ENCODE data around the gene SGPP2. TPM values are rescaled to one million over a fixed set of nuclear protein-coding genes. Genes with fewer than 3 reads are reported as not detected.

Gene SGPP2
- total and polyA plus RNA-seq, 10 donors, result 0.13 to 3.1 (median 1.9) TPM

GRCh38 chr2:222452422-222452950, 28.1 kb downstream of the SGPP2 start:
- H3K36me3 ChIP-seq, result no peaks in the 10 kb centered on the region
- intact Hi-C loops (cut with DNase I; ENCODE audit: low total_unique reads), result no loop called here
- H3K4me3 ChIP-seq, result no peak overlapping the region
- H3K4me1 ChIP-seq, result peaks cover 0 to 22% (median 6%) of the 10 kb centered on the region in 6 donors
- H3K9me3 ChIP-seq, result no peaks in the 10 kb centered on the region
- DNase-seq, result no peak
- no peak overlapping the region for H3K27ac ChIP-seq
- TF ChIP-seq POLR2A (IDR thresholded peaks at IDR 0.05) (no peak), POLR2AphosphoS5 (IDR thresholded peaks at IDR 0.05) (no peak)
- TF ChIP-seq, protein P1, sequence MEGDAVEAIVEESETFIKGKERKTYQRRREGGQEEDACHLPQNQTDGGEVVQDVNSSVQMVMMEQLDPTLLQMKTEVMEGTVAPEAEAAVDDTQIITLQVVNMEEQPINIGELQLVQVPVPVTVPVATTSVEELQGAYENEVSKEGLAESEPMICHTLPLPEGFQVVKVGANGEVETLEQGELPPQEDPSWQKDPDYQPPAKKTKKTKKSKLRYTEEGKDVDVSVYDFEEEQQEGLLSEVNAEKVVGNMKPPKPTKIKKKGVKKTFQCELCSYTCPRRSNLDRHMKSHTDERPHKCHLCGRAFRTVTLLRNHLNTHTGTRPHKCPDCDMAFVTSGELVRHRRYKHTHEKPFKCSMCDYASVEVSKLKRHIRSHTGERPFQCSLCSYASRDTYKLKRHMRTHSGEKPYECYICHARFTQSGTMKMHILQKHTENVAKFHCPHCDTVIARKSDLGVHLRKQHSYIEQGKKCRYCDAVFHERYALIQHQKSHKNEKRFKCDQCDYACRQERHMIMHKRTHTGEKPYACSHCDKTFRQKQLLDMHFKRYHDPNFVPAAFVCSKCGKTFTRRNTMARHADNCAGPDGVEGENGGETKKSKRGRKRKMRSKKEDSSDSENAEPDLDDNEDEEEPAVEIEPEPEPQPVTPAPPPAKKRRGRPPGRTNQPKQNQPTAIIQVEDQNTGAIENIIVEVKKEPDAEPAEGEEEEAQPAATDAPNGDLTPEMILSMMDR (IDR thresholded peaks at IDR 0.05 in 8 of 11, conservative IDR thresholded peaks at IDR 0.05 in 3 of 11), result no peak
- H3K27me3 ChIP-seq (replicated peaks in 1 of 7), result no peaks in the 10 kb centered on the region
- 67 to 86% (median 79%) methylated on average over 3 of the region's 3 CpGs for WGBS, 5 donors

DNA sequence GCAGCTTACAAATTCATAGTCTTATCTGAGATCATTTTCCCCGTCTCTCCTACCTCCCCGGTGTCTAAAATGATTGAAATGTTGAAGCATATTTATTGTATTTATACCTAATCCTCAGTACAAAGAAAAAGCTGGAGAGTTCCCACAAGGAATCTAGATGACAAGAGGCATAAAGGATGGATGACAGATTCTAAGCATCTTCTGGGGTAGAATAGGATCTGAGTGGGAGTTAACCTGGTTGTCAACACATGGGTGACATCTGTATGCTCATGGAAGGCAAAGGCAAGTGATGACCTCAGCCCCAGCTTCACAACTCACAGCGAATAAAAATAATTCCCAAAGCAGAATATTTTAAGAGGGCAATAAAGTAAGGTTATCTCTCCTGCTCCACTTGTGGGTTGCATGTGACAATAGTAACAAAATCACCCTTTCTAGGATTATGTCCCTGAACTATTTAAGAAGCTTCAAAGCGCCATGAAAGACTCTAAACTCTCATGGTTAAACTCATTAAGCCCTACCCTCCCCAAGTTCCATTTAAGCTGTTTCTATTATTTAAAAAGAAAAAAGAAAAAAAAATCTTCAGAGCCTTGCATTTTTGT, 32.2 kb downstream of the SGPP2 start:
- Histone ChIP-seq H3K4me1 (no peaks in the 10 kb centered on the region), H3K4me3 (no peak overlapping the region), H3K36me3 (no peaks in the 10 kb centered on the region), H3K27me3 (replicated peaks in 1 of 7) (no peaks in the 10 kb centered on the region), H3K27ac (no peak overlapping the region), H3K9me3 (no peaks in the 10 kb centered on the region)
- intact Hi-C loops (cut with DNase I; ENCODE audit: low total_unique reads), result no loop called here
- 84 to 91% (median 86%) methylated on average over 4 of the region's 4 CpGs for WGBS, 5 donors
- TF ChIP-seq POLR2AphosphoS5 (IDR thresholded peaks at IDR 0.05), result no peak
- TF ChIP-seq POLR2A (IDR thresholded peaks at IDR 0.05), result no peak
- TF ChIP-seq, protein P1 (IDR thresholded peaks at IDR 0.05 in 8 of 11, conservative IDR thresholded peaks at IDR 0.05 in 3 of 11), result no peak
- no peak for DNase-seq

DNA sequence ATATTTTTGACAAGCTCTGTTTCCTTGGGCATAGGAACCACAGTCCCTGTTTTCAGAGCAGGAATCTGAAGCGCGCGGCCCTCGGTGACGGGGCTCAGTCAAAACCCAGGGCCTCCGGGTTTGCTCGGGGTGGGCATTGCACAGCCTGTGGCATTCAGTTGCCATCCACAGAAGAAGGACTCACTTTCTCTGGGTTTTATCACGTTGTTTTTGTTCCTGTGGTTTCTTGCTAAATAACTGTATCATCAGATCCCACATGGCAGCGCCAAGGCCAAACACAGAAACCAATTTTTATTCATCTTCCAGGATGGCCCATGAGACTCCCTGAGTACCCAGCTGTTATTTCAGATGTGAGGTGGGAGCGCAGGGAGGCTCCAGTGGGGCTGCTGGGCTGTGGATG, 35.6 kb downstream of the SGPP2 start:
- no peaks in the 10 kb centered on the region for H3K4me1 ChIP-seq
- no peak for TF ChIP-seq POLR2A (IDR thresholded peaks at IDR 0.05)
- TF ChIP-seq POLR2AphosphoS5 (IDR thresholded peaks at IDR 0.05), result no peak
- TF ChIP-seq, protein P1 (IDR thresholded peaks at IDR 0.05 in 8 of 11, conservative IDR thresholded peaks at IDR 0.05 in 3 of 11), result no peak
- DNase-seq, result no peak
- intact Hi-C loops (cut with DNase I; ENCODE audit: low total_unique reads), result no loop called here
- H3K27ac ChIP-seq, result no peak overlapping the region
- no peaks in the 10 kb centered on the region for H3K36me3 ChIP-seq
- no peaks in the 10 kb centered on the region for H3K9me3 ChIP-seq
- H3K27me3 ChIP-seq (replicated peaks in 1 of 7), result no peaks in the 10 kb centered on the region
- no peak overlapping the region for H3K4me3 ChIP-seq
- WGBS, 5 donors, result 79 to 92% (median 87%) methylated on average over 10 of the region's 10 CpGs

DNA sequence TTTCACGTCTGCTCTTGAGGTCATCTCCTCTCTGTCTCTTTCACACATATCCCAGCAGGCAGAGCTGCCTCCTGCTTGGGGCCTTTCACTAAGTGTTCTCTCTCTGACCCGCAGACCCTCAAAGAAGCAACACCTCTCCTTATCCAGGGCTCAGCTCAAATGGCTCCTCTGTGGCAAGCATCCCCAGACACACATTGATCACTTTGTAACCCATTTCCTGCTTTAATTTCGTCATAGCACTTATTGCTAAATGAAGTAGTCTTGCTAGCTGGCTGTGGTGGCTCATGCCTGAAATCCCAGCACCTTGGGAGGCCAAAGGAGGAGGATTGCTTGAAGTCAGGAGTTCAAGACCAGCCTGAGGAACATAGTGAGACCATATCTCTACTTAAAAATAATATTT, 41.4 kb downstream of the SGPP2 start:
- Histone ChIP-seq H3K36me3 (no peaks in the 10 kb centered on the region), H3K9me3 (no peaks in the 10 kb centered on the region), H3K27ac (no peak overlapping the region), H3K4me3 (no peak overlapping the region), H3K4me1 (no peaks in the 10 kb centered on the region), H3K27me3 (replicated peaks in 1 of 7) (no peaks in the 10 kb centered on the region)
- intact Hi-C loops (cut with DNase I; ENCODE audit: low total_unique reads), result no loop called here
- TF ChIP-seq POLR2A (IDR thresholded peaks at IDR 0.05), result no peak
- no peak for TF ChIP-seq POLR2AphosphoS5 (IDR thresholded peaks at IDR 0.05)
- TF ChIP-seq, protein P1 (IDR thresholded peaks at IDR 0.05 in 8 of 11, conservative IDR thresholded peaks at IDR 0.05 in 3 of 11), result no peak
- WGBS, 5 donors, result 51 to 73% (median 58%) methylated on average over 3 of the region's 3 CpGs
- DNase-seq, result no peak
